DND-41 (cell line): ENCODE data around the gene ARIH1.

Source experiments
- ATAC-seq: fragments of 200-7000 bp; cut with Tn5 transposase; 3 replicates; pipeline ENCODE4 v1.9.1; 2021; ENCODE audit warnings: low read depth; ENCODE audit not compliant: insufficient read depth
- DNase-seq: peaks from one replicate; pipeline ENCODE4 v3.0.0-alpha.2; 2020
- H2AFZ ChIP-seq: 2 replicates; pipeline ENCODE4 v1.6.0; 2012; ENCODE audit warnings: low read depth, low read length
- H3K27ac ChIP-seq: 2 replicates; pipeline ENCODE4 v1.5.1; 2012; ENCODE audit warnings: low read length, inconsistent platforms
- H3K27me3 ChIP-seq: fragments of 200-600 bp; sonication (generic); 2 replicates; pipeline ENCODE4 v1.6.0; 2012; ENCODE audit warnings: low read length, mild to moderate bottlenecking, inconsistent platforms; ENCODE audit not compliant: insufficient read depth, poor library complexity
- H3K36me3 ChIP-seq: 2 replicates; pipeline ENCODE4 v1.5.1; 2012; ENCODE audit warnings: low read length, inconsistent platforms; ENCODE audit not compliant: insufficient read depth
- H3K4me1 ChIP-seq: 2 replicates; pipeline ENCODE4 v1.5.1; 2012; ENCODE audit warnings: mild to moderate bottlenecking, low read length; ENCODE audit not compliant: insufficient read depth
- H3K4me2 ChIP-seq: 2 replicates; pipeline ENCODE4 v1.6.0; 2012; ENCODE audit warnings: mild to moderate bottlenecking, moderate library complexity, low read length, inconsistent platforms; ENCODE audit not compliant: insufficient read depth
- H3K4me3 ChIP-seq, 2 experiments: fragments of 200-600 bp in 1 of 2; shearing (Covaris generic) in 1 of 2; 2 replicates each; pipeline ENCODE4 v1.5.1; 2012 to 2016; ENCODE audit warnings: inconsistent platforms in 2 of 2, low read length in 2 of 2, mild to moderate bottlenecking in 2 of 2, low read depth in 1 of 2, moderate library complexity in 1 of 2
- H3K79me2 ChIP-seq: 2 replicates; pipeline ENCODE4 v1.6.0; 2012; ENCODE audit warnings: low read length, inconsistent platforms; ENCODE audit not compliant: insufficient read depth
- H3K9ac ChIP-seq: 2 replicates; pipeline ENCODE4 v1.6.0; 2012; ENCODE audit warnings: low read depth, mild to moderate bottlenecking, inconsistent platforms, low read length, moderate library complexity
- H3K9me3 ChIP-seq: 2 replicates; pipeline ENCODE4 v1.5.1; 2012; ENCODE audit warnings: low read length, moderate library complexity, mild to moderate bottlenecking, inconsistent platforms; ENCODE audit not compliant: insufficient read depth, severe bottlenecking
- H4K20me1 ChIP-seq: 2 replicates; pipeline ENCODE4 v1.6.0; 2012; ENCODE audit warnings: low read length; ENCODE audit not compliant: insufficient read depth
- CTCF ChIP-seq: IDR thresholded peaks from 2 replicates; pipeline ENCODE4 v1.5.1; 2012; ENCODE audit warnings: borderline replicate concordance, low read length, moderate library complexity, mild to moderate bottlenecking; ENCODE audit not compliant: poor library complexity, severe bottlenecking; ENCODE audit errors: extremely low read depth
- EZH2 ChIP-seq: IDR thresholded peaks from 3 replicates; pipeline ENCODE4 v1.6.1; 2012; ENCODE audit warnings: borderline replicate concordance, low read depth, mild to moderate bottlenecking, moderate library complexity, low read length, inconsistent platforms; ENCODE audit not compliant: severe bottlenecking

The ARIH1 gene

GRCh38 chr15:72540606-72541237 lies 66.6 kb downstream of the ARIH1 start:
- peaks cover 7% of the 10 kb centered on the region; the same call in 1 of the 2 replicates for H4K20me1 ChIP-seq
- H3K79me2 ChIP-seq, result peaks cover 80% of the 10 kb centered on the region
- DNase-seq (peak; percentile 26), ATAC-seq (no peak)
- no peak overlapping the region for H3K4me2 ChIP-seq
- peaks cover 32% of the 10 kb centered on the region for H3K36me3 ChIP-seq
- no peak overlapping the region for H2AFZ ChIP-seq
- TF ChIP-seq CTCF (no peak), EZH2 (no peak)
- no peak overlapping the region for H3K9ac ChIP-seq
- peaks cover 16% of the 10 kb centered on the region for H3K9me3 ChIP-seq
- no peaks in the 10 kb centered on the region for H3K27me3 ChIP-seq
- H3K4me3 ChIP-seq, result no peak overlapping the region
- H3K4me1 ChIP-seq, result peaks cover 16% of the 10 kb centered on the region
- no peak overlapping the region for H3K27ac ChIP-seq

- peaks cover 74% of the 10 kb centered on the region for H3K79me2 ChIP-seq
- TF ChIP-seq CTCF (no peak), EZH2 (no peak)
- H3K27me3 ChIP-seq, result no peaks in the 10 kb centered on the region
- ATAC-seq, result no peak
- peaks cover 39% of the 10 kb centered on the region for H3K36me3 ChIP-seq
- H2AFZ ChIP-seq, result no peak overlapping the region
- H3K4me1 ChIP-seq, result peaks cover 6% of the 10 kb centered on the region
- no peak for DNase-seq
- H3K9me3 ChIP-seq, result peaks cover 16% of the 10 kb centered on the region
- no peak overlapping the region for H3K4me3 ChIP-seq
- no peak overlapping the region for H3K27ac ChIP-seq
- no peak overlapping the region for H3K9ac ChIP-seq
- H3K4me2 ChIP-seq, result no peak overlapping the region
- no peaks in the 10 kb centered on the region; the same call in 1 of the 2 replicates for H4K20me1 ChIP-seq
Observed at GRCh38 chr15:72541674-72542073, 67.5 kb downstream of the ARIH1 start.

- Histone ChIP-seq H3K4me3 (no peak overlapping the region), H2AFZ (no peak overlapping the region), H3K4me2 (no peak overlapping the region), H3K9me3 (peaks cover 10% of the 10 kb centered on the region), H3K79me2 (peaks cover 61% of the 10 kb centered on the region), H3K36me3 (peaks cover 35% of the 10 kb centered on the region), H3K4me1 (no peaks in the 10 kb centered on the region), H3K9ac (no peak overlapping the region), H3K27me3 (no peaks in the 10 kb centered on the region), H3K27ac (no peak overlapping the region), H4K20me1 (peaks cover 4% of the 10 kb centered on the region; the same call in 1 of the 2 replicates)
- TF ChIP-seq EZH2, result no peak
- TF ChIP-seq CTCF, result no peak
- DNase-seq (no peak), ATAC-seq (no peak)
Observed at GRCh38 chr15:72545156-72545555, 71.0 kb downstream of the ARIH1 start.
